ENCODE data around the gene APLP2. TPM values are rescaled to one million over a fixed set of nuclear protein-coding genes. Genes with fewer than 3 reads are reported as not detected.

The APLP2 gene
- total and polyA plus RNA-seq, 2 of the 13 experiments (the other 11 are each of a cell fraction or from before 2014, with no cell fraction given), result 315 to 594 TPM

DNA sequence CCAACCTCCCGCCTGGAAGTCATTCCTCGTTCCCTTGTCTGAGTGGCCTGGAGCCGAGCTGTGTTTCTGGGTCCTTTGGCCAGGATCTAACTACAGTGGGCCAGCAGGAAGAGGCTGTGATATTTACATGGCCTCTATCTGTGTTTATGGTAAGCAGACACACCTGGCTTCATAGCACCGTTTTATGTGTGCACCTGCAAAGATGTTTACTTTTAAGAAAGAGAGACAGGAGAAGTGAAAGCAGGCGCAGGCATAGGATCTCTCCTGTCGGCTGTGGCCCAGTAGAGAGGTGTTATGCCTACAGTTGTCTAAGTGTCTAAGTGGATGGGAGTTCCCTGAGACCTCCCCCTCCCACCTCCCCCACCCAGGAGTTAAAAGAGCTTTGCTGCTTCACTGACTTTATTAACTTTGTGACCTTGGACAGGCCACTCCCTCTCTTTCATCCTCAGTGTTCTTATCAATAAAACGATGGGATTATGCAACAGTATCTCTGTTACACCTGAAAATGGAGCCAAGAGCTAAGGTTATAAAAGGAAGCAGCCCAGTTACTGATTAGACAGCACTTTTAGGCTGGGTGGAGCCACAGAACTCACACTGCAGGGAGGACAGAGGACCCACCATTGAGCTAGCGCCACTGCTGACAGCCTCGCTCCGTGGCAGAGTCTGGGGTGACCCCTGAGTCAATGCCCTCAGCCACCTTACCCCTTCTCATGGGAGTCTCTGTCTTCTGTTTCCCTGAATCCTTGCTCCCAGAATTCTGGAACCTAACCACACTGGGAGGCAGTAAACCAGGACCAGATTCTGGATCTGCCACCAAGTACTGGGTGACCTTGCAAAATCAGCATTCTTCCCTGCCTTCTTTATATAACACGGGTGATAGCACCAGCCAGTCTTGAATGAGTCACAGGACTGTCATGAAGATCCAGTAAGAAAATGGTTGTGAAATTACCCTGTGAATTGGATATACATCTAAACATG is 111.9 kb downstream of the APLP2 start (continued):
- TF ChIP-seq, protein P1, sequence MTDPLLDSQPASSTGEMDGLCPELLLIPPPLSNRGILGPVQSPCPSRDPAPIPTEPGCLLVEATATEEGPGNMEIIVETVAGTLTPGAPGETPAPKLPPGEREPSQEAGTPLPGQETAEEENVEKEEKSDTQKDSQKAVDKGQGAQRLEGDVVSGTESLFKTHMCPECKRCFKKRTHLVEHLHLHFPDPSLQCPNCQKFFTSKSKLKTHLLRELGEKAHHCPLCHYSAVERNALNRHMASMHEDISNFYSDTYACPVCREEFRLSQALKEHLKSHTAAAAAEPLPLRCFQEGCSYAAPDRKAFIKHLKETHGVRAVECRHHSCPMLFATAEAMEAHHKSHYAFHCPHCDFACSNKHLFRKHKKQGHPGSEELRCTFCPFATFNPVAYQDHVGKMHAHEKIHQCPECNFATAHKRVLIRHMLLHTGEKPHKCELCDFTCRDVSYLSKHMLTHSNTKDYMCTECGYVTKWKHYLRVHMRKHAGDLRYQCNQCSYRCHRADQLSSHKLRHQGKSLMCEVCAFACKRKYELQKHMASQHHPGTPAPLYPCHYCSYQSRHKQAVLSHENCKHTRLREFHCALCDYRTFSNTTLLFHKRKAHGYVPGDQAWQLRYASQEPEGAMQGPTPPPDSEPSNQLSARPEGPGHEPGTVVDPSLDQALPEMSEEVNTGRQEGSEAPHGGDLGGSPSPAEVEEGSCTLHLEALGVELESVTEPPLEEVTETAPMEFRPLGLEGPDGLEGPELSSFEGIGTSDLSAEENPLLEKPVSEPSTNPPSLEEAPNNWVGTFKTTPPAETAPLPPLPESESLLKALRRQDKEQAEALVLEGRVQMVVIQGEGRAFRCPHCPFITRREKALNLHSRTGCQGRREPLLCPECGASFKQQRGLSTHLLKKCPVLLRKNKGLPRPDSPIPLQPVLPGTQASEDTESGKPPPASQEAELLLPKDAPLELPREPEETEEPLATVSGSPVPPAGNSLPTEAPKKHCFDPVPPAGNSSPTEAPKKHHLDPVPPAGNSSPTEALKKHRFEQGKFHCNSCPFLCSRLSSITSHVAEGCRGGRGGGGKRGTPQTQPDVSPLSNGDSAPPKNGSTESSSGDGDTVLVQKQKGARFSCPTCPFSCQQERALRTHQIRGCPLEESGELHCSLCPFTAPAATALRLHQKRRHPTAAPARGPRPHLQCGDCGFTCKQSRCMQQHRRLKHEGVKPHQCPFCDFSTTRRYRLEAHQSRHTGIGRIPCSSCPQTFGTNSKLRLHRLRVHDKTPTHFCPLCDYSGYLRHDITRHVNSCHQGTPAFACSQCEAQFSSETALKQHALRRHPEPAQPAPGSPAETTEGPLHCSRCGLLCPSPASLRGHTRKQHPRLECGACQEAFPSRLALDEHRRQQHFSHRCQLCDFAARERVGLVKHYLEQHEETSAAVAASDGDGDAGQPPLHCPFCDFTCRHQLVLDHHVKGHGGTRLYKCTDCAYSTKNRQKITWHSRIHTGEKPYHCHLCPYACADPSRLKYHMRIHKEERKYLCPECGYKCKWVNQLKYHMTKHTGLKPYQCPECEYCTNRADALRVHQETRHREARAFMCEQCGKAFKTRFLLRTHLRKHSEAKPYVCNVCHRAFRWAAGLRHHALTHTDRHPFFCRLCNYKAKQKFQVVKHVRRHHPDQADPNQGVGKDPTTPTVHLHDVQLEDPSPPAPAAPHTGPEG (CRISPR knock-in tag; IDR thresholded peaks at IDR 0.05), result peak; percentile 32
- peak; percentile 31 for TF ChIP-seq TEAD3 (CRISPR knock-in tag; optimal IDR thresholded peaks at IDR 0.05; ENCODE audit: borderline replicate concordance)
- TF ChIP-seq, protein P2, sequence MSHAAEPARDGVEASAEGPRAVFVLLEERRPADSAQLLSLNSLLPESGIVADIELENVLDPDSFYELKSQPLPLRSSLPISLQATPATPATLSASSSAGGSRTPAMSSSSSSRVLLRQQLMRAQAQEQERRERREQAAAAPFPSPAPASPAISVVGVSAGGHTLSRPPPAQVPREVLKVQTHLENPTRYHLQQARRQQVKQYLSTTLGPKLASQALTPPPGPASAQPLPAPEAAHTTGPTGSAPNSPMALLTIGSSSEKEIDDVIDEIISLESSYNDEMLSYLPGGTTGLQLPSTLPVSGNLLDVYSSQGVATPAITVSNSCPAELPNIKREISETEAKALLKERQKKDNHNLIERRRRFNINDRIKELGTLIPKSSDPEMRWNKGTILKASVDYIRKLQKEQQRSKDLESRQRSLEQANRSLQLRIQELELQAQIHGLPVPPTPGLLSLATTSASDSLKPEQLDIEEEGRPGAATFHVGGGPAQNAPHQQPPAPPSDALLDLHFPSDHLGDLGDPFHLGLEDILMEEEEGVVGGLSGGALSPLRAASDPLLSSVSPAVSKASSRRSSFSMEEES (CRISPR knock-in tag; IDR thresholded peaks at IDR 0.05), result peak; percentile 49
- TF ChIP-seq ZNF33B (CRISPR knock-in tag; IDR thresholded peaks at IDR 0.05), result no peak
- peak; percentile 81 for TF ChIP-seq GATAD2A (CRISPR knock-in tag; IDR thresholded peaks at IDR 0.05)
- TF ChIP-seq MIXL1 (CRISPR knock-in tag; IDR thresholded peaks at IDR 0.05), result peak; percentile 91
- peak; percentile 38 for TF ChIP-seq ZBTB7B (CRISPR knock-in tag; IDR thresholded peaks at IDR 0.05)
- TF ChIP-seq, protein P3, sequence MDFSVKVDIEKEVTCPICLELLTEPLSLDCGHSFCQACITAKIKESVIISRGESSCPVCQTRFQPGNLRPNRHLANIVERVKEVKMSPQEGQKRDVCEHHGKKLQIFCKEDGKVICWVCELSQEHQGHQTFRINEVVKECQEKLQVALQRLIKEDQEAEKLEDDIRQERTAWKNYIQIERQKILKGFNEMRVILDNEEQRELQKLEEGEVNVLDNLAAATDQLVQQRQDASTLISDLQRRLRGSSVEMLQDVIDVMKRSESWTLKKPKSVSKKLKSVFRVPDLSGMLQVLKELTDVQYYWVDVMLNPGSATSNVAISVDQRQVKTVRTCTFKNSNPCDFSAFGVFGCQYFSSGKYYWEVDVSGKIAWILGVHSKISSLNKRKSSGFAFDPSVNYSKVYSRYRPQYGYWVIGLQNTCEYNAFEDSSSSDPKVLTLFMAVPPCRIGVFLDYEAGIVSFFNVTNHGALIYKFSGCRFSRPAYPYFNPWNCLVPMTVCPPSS (IDR thresholded peaks at IDR 0.05), result no peak
- 0 out of 2 replicates have a peak, but pooled peaks have one; percentile 13 for TF ChIP-seq ZNF644 (CRISPR knock-in tag; IDR thresholded peaks at IDR 0.05; ENCODE audit: low read depth)
- peak; percentile 49; the same call in 1 of the 2 replicates for TF ChIP-seq ZNF383 (CRISPR knock-in tag; IDR thresholded peaks at IDR 0.05; ENCODE audit: borderline replicate concordance)
- TF ChIP-seq, protein P4, sequence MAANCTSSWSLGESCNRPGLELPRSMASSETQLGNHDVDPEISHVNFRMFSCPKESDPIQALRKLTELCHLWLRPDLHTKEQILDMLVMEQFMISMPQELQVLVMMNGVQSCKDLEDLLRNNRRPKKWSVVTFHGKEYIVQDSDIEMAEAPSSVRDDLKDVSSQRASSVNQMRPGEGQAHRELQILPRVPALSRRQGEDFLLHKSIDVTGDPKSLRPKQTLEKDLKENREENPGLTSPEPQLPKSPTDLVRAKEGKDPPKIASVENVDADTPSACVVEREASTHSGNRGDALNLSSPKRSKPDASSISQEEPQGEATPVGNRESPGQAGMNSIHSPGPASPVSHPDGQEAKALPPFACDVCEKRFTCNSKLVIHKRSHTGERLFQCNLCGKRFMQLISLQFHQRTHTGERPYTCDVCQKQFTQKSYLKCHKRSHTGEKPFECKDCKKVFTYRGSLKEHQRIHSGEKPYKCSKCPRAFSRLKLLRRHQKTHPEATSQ (CRISPR knock-in tag; IDR thresholded peaks at IDR 0.05; ENCODE audit: borderline replicate concordance), result peak; percentile 78; the same call in 1 of the 2 replicates
- TF ChIP-seq PAX8 (CRISPR knock-in tag; IDR thresholded peaks at IDR 0.05; ENCODE audit: borderline replicate concordance), result no peak
- TF ChIP-seq, protein P5, sequence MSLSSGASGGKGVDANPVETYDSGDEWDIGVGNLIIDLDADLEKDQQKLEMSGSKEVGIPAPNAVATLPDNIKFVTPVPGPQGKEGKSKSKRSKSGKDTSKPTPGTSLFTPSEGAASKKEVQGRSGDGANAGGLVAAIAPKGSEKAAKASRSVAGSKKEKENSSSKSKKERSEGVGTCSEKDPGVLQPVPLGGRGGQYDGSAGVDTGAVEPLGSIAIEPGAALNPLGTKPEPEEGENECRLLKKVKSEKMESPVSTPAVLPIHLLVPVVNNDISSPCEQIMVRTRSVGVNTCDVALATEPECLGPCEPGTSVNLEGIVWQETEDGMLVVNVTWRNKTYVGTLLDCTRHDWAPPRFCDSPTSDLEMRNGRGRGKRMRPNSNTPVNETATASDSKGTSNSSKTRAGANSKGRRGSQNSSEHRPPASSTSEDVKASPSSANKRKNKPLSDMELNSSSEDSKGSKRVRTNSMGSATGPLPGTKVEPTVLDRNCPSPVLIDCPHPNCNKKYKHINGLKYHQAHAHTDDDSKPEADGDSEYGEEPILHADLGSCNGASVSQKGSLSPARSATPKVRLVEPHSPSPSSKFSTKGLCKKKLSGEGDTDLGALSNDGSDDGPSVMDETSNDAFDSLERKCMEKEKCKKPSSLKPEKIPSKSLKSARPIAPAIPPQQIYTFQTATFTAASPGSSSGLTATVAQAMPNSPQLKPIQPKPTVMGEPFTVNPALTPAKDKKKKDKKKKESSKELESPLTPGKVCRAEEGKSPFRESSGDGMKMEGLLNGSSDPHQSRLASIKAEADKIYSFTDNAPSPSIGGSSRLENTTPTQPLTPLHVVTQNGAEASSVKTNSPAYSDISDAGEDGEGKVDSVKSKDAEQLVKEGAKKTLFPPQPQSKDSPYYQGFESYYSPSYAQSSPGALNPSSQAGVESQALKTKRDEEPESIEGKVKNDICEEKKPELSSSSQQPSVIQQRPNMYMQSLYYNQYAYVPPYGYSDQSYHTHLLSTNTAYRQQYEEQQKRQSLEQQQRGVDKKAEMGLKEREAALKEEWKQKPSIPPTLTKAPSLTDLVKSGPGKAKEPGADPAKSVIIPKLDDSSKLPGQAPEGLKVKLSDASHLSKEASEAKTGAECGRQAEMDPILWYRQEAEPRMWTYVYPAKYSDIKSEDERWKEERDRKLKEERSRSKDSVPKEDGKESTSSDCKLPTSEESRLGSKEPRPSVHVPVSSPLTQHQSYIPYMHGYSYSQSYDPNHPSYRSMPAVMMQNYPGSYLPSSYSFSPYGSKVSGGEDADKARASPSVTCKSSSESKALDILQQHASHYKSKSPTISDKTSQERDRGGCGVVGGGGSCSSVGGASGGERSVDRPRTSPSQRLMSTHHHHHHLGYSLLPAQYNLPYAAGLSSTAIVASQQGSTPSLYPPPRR (CRISPR knock-in tag; IDR thresholded peaks at IDR 0.05; ENCODE audit: borderline replicate concordance), result peak; percentile 95

All from HepG2 (cell line).